Activated CD8-positive, alpha-beta T cell treated with anti-CD3 and anti-CD28 coated beads for 36 hours (primary cell): ENCODE measurements around the gene THEMIS2. TPM values are rescaled to one million over a fixed set of nuclear protein-coding genes. Genes with fewer than 3 reads are reported as not detected.

Source experiments
- ATAC-seq: fragments of 200-7000 bp; cut with Tn5 transposase; one replicate; pipeline ENCODE4 v1.10.0; 2021; ENCODE audit warnings: mild to moderate bottlenecking, moderate library complexity
- CTCF ChIA-PET: fragments of 350-600 bp; sonication (Branson Sonifier 250); formaldehyde crosslinking; loops from one replicate; lab custom pipeline; 2021; ENCODE audit warnings: antibody characterized with exemption; lab: Charles Lee
- POLR2A ChIA-PET: fragments of 350-600 bp; sonication (Branson Sonifier 250); formaldehyde crosslinking; loops from one replicate; lab custom pipeline; 2021; ENCODE audit warnings: antibody characterized with exemption; lab: Charles Lee
- DNase-seq: peaks from one replicate; pipeline ENCODE4 v3.0.0-alpha.2; 2020
- H3K27ac Mint-ChIP-seq: one replicate; pipeline ENCODE4 v1.8.0; 2021; ENCODE audit warnings: mild to moderate bottlenecking, mixed read lengths
- H3K27me3 Mint-ChIP-seq: one replicate; pipeline ENCODE4 v1.8.0; 2021; ENCODE audit warnings: mixed read lengths
- H3K36me3 Mint-ChIP-seq: one replicate; pipeline ENCODE4 v1.8.0; 2021; ENCODE audit warnings: low read depth, mixed read lengths
- H3K4me1 Mint-ChIP-seq: one replicate; pipeline ENCODE4 v1.8.0; 2021; ENCODE audit warnings: low read depth, mixed read lengths
- H3K4me3 Mint-ChIP-seq: one replicate; pipeline ENCODE4 v1.8.0; 2021; ENCODE audit warnings: mild to moderate bottlenecking, moderate library complexity, mixed read lengths
- H3K9me3 Mint-ChIP-seq: one replicate; pipeline ENCODE4 v1.8.0; 2021; ENCODE audit warnings: mixed read lengths
- CTCF ChIP-seq: fragments of 200-600 bp; IDR thresholded peaks from one replicate; pipeline ENCODE4 v1.8.0; 2022; ENCODE audit warnings: antibody characterized with exemption, mild to moderate bottlenecking
- intact Hi-C: fragments of 100-400 bp; cut with micrococcal nuclease; formaldehyde crosslinking; loops from one replicate; pipeline ENCODE4 v1.10.0; 2022
- total RNA-seq, 2 experiments: library from RNA; stranded (reverse); gene quantifications; one replicate each; pipeline ENCODE4 v1.2.3, GENCODE V29; 2021

Gene THEMIS2
- total RNA-seq, 2 experiments from 2014 or later: 13.8 to 16.0 TPM

- ATAC-seq (no peak), DNase-seq (no peak)
- ChIA-PET POLR2A (no interaction called here), CTCF (no interaction called here)
- peak overlapping the region; percentile 100 for H3K27ac Mint-ChIP-seq
- intact Hi-C loops: no loop called here
- peaks cover 16% of the 10 kb centered on the region for H3K4me1 Mint-ChIP-seq
- H3K4me3 Mint-ChIP-seq: peak overlapping the region; percentile 99
- no peaks in the 10 kb centered on the region for H3K27me3 Mint-ChIP-seq
- no peak for TF ChIP-seq CTCF
- peaks cover 3% of the 10 kb centered on the region for H3K9me3 Mint-ChIP-seq
- H3K36me3 Mint-ChIP-seq: peaks cover 29% of the 10 kb centered on the region
Observed at GRCh38 chr1:27915082-27915575, 42.8 kb downstream of the THEMIS2 start.

- intact Hi-C loops: no loop called here
- Mint-ChIP-seq H3K4me1 (no peaks in the 10 kb centered on the region), H3K36me3 (no peaks in the 10 kb centered on the region), H3K27me3 (no peaks in the 10 kb centered on the region), H3K27ac (no peak overlapping the region), H3K9me3 (no peaks in the 10 kb centered on the region), H3K4me3 (no peak overlapping the region)
- POLR2A ChIA-PET: no interaction called here
- CTCF ChIA-PET: interaction anchor here (2.4 kb wide), 1 partner anchor 18 kb away, joined by 10 read pairs; no protein-coding TSS in a partner anchor
- no peak for TF ChIP-seq CTCF
- no peak for ATAC-seq
- no peak for DNase-seq
Observed at GRCh38 chr1:27922272-27922671, 49.9 kb downstream of the THEMIS2 start.

- Mint-ChIP-seq H3K27ac (no peak overlapping the region), H3K36me3 (no peaks in the 10 kb centered on the region), H3K27me3 (peaks cover 2% of the 10 kb centered on the region), H3K4me1 (no peaks in the 10 kb centered on the region), H3K4me3 (no peak overlapping the region), H3K9me3 (no peaks in the 10 kb centered on the region)
- CTCF ChIA-PET: interaction anchor here (0.6 to 2.4 kb wide), 3 partner anchors 31 to 71 kb away, joined by 3 to 6 read pairs (median 4); no protein-coding TSS in a partner anchor
- DNase-seq (no peak), ATAC-seq (no peak)
- intact Hi-C loops: no loop called here
- TF ChIP-seq CTCF: no peak
- POLR2A ChIA-PET: no interaction called here
Observed at GRCh38 chr1:27928216-27928954, 56.0 kb downstream of the THEMIS2 start.

GRCh38 chr1:27931184-27931583 is 58.8 kb downstream of the THEMIS2 start:
- Mint-ChIP-seq H3K36me3 (no peaks in the 10 kb centered on the region), H3K9me3 (no peaks in the 10 kb centered on the region), H3K4me1 (peaks cover 7% of the 10 kb centered on the region), H3K27ac (no peak overlapping the region), H3K27me3 (peaks cover 14% of the 10 kb centered on the region), H3K4me3 (no peak overlapping the region)
- ChIA-PET POLR2A (interaction anchor here (0.5 to 0.7 kb wide), 2 partner anchors 9 to 137 kb away, joined by 3 read pairs; no protein-coding TSS in a partner anchor), CTCF (interaction anchor here (1.6 to 2.7 kb wide), 2 partner anchors 9 to 45 kb away, joined by 3 to 13 read pairs; no protein-coding TSS in a partner anchor)
- no peak for TF ChIP-seq CTCF
- no peak for DNase-seq
- no peak for ATAC-seq
- intact Hi-C loops: no loop called here

- no peak overlapping the region for H3K27ac Mint-ChIP-seq
- H3K4me3 Mint-ChIP-seq: no peak overlapping the region
- POLR2A ChIA-PET: interaction anchor here (0.5 kb wide), 1 partner anchor 137 kb away, joined by 3 read pairs; no protein-coding TSS in a partner anchor
- no peak for TF ChIP-seq CTCF
- ATAC-seq (no peak), DNase-seq (no peak)
- H3K27me3 Mint-ChIP-seq: peaks cover 14% of the 10 kb centered on the region
- no peaks in the 10 kb centered on the region for H3K9me3 Mint-ChIP-seq
- intact Hi-C loops: no loop called here
- no peaks in the 10 kb centered on the region for H3K36me3 Mint-ChIP-seq
- CTCF ChIA-PET: interaction anchor here (0.9 to 2.7 kb wide), 3 partner anchors 9 to 45 kb away, joined by 3 to 13 read pairs (median 3); no protein-coding TSS in a partner anchor
- H3K4me1 Mint-ChIP-seq: peaks cover 7% of the 10 kb centered on the region
Observed at GRCh38 chr1:27931759-27932158, 59.4 kb downstream of the THEMIS2 start.
